Neutrophil (primary cell): ENCODE results near the gene TAF15.

Experiments
- H3K27ac ChIP-seq: fragments of 200-600 bp; sonication (generic); 2 replicates; pipeline ENCODE4 v1.5.1; 2016; ENCODE audit warnings: mild to moderate bottlenecking, moderate library complexity
- H3K27me3 ChIP-seq: fragments of 200-600 bp; sonication (generic); 2 replicates; pipeline ENCODE4 v1.6.0; 2016; ENCODE audit warnings: mild to moderate bottlenecking
- H3K36me3 ChIP-seq: fragments of 200-600 bp; sonication (generic); 2 replicates; pipeline ENCODE4 v1.5.1; 2017
- H3K4me1 ChIP-seq, 2 experiments: fragments of 200-600 bp in 1 of 2; sonication (generic) in 1 of 2; 1 replicate in 1 of 2; 2 replicates in 1 of 2; pipeline versions ENCODE4 v1.5.1 to v1.6.1; 2013 to 2016; ENCODE audit warnings: low read depth in 1 of 2, low read length in 1 of 2, mild to moderate bottlenecking in 1 of 2, moderate library complexity in 1 of 2; ENCODE audit not compliant: control insufficient read depth in 1 of 2, insufficient read depth in 1 of 2
- H3K4me3 ChIP-seq, 2 experiments: fragments of 200-600 bp in 1 of 2; sonication (generic) in 1 of 2; 1 replicate in 1 of 2; 2 replicates in 1 of 2; pipeline ENCODE4 v1.5.1; 2013 to 2016; ENCODE audit warnings: low read depth in 1 of 2, low read length in 1 of 2, mild to moderate bottlenecking in 1 of 2, moderate library complexity in 1 of 2
- H3K9me3 ChIP-seq: fragments of 200-600 bp; sonication (generic); 2 replicates; pipeline ENCODE4 v1.5.1; 2016
- CTCF ChIP-seq: fragments of 200-600 bp; sonication (generic); IDR thresholded peaks from 2 replicates; pipeline ENCODE4 v1.5.1; 2016; ENCODE audit warnings: antibody characterized with exemption

The TAF15 gene

DNA sequence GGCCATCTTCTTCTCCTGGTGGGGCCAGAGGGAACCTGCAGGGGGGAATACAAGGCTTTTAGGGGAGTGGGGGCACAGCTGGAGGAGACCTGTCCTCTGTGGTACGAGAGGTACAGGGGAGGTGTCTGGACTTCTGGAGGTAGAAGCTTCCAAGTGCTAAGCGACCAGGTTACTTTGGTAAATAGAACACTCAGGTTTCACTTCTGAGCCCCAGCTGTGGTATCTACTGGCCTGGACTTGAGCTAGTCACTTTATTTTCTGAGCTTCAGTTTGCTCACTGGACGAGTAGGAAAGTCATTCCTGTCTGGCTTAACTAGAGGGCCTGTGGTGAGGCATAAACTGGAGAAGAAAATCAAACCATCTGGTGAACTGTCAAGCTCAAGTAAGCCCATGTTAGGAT, 59.5 kb downstream of the TAF15 start, which contains the start of gene HEATR9:
Gene HEATR9, minus strand, starts transcription at position 155 of the 400 bp plus-strand sequence. Its CDS starts 149 bp downstream, at position 6.
- Histone ChIP-seq H3K36me3 (no peaks in the 10 kb centered on the region), H3K4me3 (no peak within 1 kb of the TSS), H3K27me3 (no peaks in the 10 kb centered on the region), H3K4me1 (no peaks in the 10 kb centered on the region), H3K27ac (no peak within 1 kb of the TSS), H3K9me3 (no peaks in the 10 kb centered on the region)
- no peak for TF ChIP-seq CTCF

- Histone ChIP-seq H3K27me3 (no peaks in the 10 kb centered on the region), H3K27ac (no peak overlapping the region), H3K9me3 (no peaks in the 10 kb centered on the region), H3K36me3 (no peaks in the 10 kb centered on the region), H3K4me1 (no peaks in the 10 kb centered on the region), H3K4me3 (no peak overlapping the region)
- no peak for TF ChIP-seq CTCF
Measured at GRCh38 chr17:35870906-35871819, 61.9 kb downstream of the TAF15 start.

DNA sequence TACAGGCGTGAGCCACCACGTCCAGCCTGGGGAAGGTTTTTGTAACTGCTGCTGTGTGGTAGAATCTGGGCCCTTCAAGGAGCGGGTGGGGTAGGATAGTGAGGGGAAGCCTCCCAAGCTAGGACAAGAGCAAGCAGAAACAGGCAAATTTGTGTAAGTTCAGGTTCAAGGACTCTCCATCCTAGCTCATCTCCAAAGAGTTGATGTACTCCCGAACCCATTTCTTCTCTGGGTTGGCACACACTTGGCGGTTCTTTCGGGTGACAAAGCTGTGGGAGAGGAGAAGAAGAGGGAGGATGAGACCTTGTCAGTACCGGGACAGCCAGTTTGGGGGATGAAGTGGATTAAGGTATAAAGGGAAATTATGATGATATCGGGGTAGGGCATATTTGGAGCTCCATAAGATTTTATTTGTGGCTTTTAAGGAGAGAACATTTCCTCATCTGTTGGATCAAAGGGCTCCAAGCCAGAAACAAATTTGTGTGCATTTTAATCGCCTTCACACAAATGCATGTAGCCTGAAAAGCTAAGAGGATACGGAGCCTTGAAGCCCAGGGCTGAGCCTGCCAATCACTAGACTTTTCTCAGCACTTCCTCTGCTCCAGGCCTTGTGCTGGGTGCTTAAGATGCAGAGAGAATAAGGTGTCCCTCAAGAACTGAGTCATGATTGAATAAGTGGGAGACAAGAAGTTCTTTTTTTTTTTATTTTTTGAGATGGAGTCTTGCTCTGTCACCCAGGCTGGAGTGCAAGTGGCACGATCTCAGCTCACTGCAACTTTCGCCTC, 63.1 kb downstream of the TAF15 start:
- H3K4me3 ChIP-seq, result no peak overlapping the region
- no peak overlapping the region for H3K27ac ChIP-seq
- no peaks in the 10 kb centered on the region for H3K36me3 ChIP-seq
- H3K27me3 ChIP-seq, result no peaks in the 10 kb centered on the region
- H3K9me3 ChIP-seq, result no peaks in the 10 kb centered on the region
- no peak for TF ChIP-seq CTCF
- H3K4me1 ChIP-seq, result no peaks in the 10 kb centered on the region

GRCh38 chr17:35875072-35875799, 66.0 kb downstream of the TAF15 start:
- Histone ChIP-seq H3K9me3 (no peaks in the 10 kb centered on the region), H3K4me1 (no peaks in the 10 kb centered on the region), H3K27me3 (no peaks in the 10 kb centered on the region), H3K36me3 (no peaks in the 10 kb centered on the region), H3K4me3 (no peak overlapping the region), H3K27ac (no peak overlapping the region)
- no peak for TF ChIP-seq CTCF

- Histone ChIP-seq H3K4me3 (no peak overlapping the region), H3K27ac (no peak overlapping the region), H3K4me1 (no peaks in the 10 kb centered on the region)
Measured at GRCh38 chr17:35875800-35876139, 66.5 kb downstream of the TAF15 start.

More at GRCh38 chr17:35875800-35876139, 66.5 kb downstream of the TAF15 start:
- Histone ChIP-seq H3K36me3 (no peaks in the 10 kb centered on the region), H3K9me3 (no peaks in the 10 kb centered on the region), H3K27me3 (no peaks in the 10 kb centered on the region)
- TF ChIP-seq CTCF, result no peak
